Fibroblast of skin of right biceps (primary cell): ENCODE results near the gene KCNF1.

ENCODE experiments used
- DNase-seq: peaks from one replicate; pipeline ENCODE4 v3.0.0-alpha.2; 2013

KCNF1 gene

DNA sequence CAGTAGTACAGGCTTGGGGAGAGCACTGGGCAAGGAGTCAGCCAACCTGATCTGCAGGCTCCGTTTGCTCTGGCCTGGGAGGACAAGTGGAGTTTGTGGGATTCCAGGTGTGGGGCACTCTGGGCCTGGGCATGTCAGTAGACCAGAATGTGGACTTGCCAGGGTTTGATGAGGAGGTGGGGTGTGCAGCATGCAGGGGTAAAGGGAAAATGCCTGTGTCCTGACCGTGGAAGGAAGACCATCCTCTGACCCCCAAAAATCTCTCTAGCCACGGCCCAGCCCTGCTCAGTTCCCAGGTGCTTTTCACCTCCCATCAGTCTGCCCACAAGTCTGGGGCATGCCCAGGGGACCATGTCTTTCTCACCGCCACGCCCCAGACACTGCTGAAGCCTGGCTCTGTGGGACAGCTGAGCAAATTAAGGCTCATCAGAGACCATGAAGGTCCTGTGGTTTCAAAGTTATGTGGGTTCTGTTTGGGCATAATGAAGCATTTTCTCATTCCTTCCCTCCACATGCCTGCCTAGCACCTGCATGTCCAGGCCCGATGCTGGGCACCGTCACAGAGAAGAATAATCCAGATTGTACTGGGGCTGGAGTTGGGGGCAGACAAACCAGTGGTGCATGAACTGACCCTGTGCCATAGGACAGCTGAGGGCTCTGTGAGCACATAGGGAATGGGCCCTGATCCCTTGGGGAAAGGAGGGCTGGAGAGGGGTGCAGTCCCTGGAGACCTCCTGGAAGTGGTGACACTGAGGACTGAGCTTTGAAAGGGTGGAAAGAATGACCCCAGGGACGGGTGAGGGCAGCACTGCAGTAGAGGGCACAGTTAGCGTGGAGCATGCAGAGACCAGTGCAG lies 6.5 kb upstream of the KCNF1 start:
- no peak for DNase-seq

- no peak for DNase-seq
Measured at GRCh38 chr2:10905862-10906143, 5.9 kb upstream of the KCNF1 start.

DNA sequence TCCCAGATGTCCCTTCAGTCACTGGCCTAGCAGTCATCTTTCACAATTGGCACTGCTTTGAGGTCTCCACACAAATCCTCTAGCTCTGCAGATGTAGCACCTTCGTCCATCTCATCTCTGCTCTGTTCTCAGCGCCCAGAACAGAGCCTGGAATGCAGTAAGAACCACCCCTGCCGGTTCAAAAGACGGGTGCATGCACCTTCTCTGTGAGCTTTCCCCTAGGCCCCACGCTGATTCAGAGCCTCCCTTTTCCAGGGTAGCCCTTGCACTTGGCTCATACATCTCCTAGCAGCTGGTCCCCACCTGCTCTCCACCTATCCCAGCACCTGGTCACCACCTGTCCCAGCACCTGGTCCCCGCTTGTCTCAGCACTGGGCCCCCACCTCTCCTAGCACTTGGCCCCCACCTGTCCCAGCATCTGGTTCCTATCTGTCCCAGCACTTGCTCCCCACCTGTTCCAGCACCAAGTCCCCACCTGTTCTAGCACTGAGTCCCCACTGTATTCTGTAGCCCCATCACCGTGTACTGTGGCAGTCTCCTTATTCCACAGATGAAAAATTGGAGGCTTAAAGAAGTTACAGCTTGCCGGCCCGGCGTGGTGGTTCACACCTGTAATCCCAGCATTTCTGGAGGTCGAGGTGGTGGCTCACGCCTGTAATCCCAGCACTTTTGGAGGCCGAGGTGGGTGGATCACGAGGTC lies 4.7 kb upstream of the KCNF1 start:
- DNase-seq: no peak

DNA sequence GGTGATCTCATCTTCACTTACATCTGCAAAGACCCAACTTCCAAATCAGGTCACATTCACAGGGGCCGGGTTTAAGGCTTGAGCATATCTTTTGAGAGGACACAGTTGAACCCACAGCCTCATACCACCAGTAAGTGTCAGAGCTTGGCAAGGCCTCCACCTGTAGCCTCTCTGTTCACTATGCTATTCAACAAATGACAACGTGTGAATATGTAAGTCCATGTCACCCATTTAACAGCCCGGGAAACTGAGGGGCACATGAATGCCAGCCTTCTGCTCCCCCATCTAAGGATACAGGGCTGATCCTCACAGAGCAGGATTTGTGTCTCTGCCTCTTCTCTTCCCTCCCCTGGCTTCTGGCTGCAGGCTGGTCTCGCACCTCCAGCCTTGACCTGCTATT lies 3.5 kb upstream of the KCNF1 start:
- no peak for DNase-seq

GRCh38 chr2:10909050-10909995 lies 2.4 kb upstream of the KCNF1 start:
- no peak for DNase-seq

GRCh38 chr2:10909996-10910341 lies 1.8 kb upstream of the KCNF1 start:
- DNase-seq: no peak

DNA sequence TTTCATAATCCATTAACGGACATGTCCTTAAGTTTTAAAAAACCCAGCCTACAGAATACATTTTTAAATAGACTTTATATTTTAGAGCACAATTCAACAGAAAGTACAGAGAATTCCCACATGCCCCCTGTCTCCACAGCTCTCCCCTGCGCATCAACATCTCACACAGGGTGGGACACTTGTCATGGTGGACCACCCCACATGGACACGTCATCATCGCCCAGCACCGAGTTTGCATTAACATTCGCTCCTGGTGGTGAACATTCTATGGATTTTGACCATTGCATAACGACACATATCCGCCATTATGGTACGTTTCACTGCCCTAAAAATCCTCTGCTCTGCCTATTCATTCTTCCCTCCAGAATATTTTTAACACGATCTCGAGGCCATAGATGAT lies 1.1 kb upstream of the KCNF1 start:
- DNase-seq: no peak

GRCh38 chr2:10912076-10912731 lies 470 bp downstream of the KCNF1 start:
- DNase-seq: no peak

GRCh38 chr2:10912796-10913455 lies 1.2 kb downstream of the KCNF1 start:
- no peak for DNase-seq

DNA sequence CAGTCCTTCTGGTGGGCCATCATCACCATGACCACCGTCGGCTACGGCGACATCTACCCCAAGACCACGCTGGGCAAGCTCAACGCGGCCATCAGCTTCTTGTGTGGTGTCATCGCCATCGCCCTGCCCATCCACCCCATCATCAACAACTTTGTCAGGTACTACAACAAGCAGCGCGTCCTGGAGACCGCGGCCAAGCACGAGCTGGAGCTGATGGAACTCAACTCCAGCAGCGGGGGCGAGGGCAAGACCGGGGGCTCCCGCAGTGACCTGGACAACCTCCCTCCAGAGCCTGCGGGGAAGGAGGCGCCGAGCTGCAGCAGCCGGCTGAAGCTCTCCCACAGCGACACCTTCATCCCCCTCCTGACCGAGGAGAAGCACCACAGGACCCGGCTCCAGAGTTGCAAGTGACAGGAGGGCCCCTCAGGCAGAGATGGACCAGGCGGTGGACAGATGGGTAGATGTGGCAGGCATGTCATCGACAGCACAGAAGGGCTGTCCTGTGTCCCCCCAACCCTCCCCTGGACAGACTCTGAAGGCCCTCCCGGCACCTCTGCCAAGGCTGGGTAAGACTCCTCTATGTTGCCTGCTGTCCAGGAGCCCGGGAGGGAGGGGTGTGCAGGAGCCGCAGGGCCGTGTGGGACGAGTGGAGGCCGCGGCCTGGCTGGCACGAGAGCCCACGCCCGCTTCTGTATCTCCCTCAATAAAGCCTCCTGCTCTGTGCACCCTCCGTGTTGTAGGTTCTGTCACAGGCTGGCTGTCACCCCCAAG lies 2.0 kb downstream of the KCNF1 start:
- DNase-seq: no peak

DNA sequence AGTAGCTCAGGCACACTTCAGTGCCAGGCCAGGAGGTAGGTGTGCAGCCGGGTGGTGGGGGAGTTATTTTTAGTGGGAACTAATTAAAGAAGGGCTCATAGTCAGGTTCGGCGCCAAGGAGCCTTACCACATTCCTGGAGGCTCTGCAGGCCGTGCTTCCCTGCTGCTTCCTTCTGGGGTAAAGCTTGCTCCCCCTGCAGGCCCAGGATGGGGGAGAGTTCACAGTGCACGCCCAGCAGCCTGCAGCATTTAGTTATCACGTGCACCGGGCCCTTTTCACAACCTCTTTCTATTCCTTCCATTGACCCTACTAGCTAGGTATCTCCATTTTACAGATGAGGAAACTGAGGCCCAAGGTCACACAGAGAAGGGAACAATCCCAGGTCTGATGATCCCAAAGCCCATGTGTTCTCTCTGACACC lies 2.5 kb downstream of the KCNF1 start:
- peak; percentile 35 for DNase-seq

GRCh38 chr2:10915236-10915635 lies 3.5 kb downstream of the KCNF1 start:
- DNase-seq: no peak

DNA sequence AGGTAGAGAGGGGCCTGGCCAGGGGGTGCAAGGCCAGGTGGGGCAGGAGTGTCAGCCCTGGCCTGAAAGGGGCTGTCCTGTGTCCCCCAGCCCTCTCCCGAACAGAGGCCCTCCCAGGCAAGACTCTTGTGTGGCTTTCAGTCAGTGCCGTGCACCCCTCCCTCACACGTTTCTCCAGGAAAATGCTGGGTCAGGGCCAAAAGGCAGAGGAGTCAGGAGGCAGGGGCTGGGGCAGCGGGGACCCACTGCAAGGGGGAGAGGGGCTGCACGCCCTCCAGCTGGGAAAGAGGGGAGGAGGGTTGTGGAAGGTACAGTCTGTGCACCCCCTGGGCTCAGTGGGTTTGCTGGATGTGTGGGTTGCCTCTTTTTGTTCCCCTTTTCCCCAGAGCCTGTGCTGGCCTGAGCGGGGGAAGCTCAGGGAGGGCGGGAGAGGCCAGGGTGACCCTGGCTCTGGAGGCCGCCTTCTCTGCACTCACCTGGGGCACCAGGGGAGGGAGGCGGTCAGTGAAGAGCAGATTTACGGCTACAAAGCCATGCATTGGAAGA lies 4.1 kb downstream of the KCNF1 start:
- no peak for DNase-seq

GRCh38 chr2:10916953-10917352 lies 5.2 kb downstream of the KCNF1 start:
- no peak for DNase-seq

- DNase-seq: no peak
Measured at GRCh38 chr2:10917927-10918326, 6.2 kb downstream of the KCNF1 start.

DNA sequence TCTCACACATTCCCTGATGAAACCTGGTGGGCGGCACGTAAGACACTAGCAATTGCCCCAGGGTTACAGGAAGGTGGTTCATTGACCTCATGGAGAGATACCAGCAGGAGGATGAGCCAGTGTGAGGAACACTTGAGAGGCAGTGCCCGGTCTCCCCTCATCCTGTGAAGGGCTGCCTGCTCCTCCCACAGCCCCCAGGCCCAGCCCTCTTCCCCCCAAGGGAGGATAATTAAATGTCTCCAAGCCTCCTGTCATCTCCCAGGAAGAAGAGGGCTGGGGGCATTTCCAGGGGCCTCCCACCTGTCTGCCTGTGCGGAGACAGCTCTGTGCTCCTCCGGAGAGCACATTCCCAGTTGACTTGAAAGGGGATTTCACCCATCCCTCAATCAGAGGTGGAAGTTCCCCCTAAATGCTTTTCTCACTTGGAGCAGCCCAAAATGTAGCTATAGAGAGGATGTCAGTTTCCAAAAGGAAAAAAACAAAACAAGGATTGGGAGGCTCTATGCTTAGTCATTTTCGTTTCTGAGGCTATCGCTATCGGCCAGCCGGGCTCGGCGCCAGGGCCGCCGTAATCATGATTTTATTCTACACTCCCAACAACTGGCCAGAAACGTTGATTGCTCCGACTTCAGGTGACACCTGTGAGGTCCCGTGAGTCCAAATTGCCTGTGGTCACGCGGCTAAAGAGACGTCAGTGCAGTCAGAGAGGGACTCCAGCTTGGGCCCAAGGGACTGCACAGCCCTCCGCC lies 7.1 kb downstream of the KCNF1 start:
- no peak for DNase-seq

DNA sequence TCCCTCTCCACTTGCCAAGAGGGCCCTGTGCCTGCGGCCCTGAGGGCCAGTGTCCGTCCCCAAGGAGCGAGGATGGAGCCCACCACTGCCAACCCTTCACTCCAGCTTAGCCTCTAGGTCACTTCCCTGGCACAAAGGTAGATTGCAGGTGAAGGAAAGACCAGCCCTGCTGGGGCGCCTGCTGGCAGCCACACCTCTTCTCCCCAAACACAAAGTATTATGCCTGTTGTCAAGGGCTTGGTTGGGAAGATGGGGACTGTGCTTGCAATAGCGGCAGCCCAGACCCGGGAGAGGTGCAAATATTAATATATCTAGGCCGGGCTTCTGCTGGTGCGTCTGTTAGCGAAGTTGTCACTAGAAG lies 7.7 kb downstream of the KCNF1 start:
- DNase-seq: no peak

DNA sequence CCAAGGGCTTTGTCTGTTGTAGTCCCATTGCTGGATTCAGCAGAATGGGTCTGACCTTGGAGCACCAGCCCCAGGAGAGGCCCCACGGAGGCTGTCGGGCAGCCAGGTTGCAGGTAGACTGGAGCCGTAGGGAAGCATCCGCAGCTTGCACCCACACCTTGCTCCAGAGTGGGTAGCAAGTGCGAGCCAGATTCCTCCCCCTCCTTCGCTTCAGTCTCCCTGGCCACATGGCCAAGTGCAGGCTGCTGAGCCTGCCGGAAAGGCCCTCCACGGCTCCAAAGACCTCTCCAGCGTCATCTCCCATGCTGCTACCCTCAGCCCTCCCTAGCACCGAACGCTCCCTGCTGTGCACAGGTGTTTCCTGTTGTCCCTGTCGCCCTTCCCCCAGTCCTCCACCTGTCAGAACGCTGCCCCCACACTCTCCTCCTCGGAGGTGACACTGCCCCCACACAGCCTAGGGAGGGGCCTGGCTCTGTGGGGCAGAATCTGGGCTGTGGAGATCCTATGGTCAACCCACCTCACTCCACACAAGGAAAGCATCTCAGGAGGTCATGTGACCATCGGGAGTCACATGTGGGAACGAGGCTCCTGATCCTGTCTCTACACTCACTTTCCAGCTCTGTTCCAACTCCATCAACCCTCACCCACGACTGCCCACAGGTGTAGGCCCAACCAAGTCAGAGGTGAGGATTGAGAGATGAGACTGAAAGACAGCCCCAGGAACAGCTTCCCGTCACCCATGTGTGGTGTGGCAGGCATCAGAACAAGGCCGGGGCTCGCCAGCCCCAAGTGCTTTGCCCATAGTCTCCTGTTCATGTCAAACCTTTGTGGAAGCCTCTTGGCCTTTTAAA lies 8.3 kb downstream of the KCNF1 start:
- no peak for DNase-seq

- DNase-seq: no peak
Measured at GRCh38 chr2:10920764-10921388, 9.1 kb downstream of the KCNF1 start.
